IPS-NIHi11 (cell line): ENCODE data around the gene MYO7B.

Source experiments
- DNase-seq: peaks from one replicate; pipeline ENCODE4 v3.0.0; 2012; ENCODE audit warnings: mixed read lengths, low spot score

MYO7B gene

DNA sequence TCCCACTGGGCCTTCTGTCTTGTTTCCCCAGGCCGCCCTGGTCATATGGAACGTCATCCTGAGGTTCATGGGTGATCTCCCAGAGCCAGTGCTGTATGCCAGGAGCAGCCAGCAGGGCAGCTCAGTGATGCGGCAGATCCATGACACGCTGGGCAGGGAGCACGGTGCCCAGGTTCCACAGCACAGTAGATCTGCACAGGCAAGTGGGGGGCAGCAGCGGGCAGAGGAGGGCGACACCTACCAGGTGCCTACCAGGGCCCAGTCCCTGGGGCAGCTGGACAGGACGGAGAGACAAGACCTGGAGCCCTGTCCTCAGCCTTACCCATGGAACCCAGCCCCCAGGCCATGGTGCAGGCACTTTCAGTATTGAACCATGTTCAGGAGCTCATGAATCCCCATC, 74.3 kb downstream of the MYO7B start:
- no peak for DNase-seq

DNA sequence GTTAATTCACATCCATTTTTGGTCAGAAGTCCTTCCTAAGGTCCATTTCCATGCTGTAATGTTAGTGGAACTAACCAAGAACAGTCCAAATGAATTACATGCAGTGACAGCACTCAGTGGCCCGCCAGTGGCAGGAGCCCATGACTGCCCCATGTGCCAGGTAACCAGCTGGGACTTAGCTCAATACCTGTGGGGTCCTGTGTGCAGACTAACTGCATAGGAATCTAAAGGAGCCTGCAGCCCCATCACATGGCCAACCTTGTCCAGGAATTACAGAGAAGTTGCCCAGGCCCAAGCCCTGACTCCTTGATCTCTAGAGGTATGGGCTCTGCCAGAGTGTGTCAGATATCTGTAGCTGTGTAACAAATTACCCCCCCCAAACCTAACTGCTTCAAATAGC, 75.1 kb downstream of the MYO7B start:
- no peak for DNase-seq

DNA sequence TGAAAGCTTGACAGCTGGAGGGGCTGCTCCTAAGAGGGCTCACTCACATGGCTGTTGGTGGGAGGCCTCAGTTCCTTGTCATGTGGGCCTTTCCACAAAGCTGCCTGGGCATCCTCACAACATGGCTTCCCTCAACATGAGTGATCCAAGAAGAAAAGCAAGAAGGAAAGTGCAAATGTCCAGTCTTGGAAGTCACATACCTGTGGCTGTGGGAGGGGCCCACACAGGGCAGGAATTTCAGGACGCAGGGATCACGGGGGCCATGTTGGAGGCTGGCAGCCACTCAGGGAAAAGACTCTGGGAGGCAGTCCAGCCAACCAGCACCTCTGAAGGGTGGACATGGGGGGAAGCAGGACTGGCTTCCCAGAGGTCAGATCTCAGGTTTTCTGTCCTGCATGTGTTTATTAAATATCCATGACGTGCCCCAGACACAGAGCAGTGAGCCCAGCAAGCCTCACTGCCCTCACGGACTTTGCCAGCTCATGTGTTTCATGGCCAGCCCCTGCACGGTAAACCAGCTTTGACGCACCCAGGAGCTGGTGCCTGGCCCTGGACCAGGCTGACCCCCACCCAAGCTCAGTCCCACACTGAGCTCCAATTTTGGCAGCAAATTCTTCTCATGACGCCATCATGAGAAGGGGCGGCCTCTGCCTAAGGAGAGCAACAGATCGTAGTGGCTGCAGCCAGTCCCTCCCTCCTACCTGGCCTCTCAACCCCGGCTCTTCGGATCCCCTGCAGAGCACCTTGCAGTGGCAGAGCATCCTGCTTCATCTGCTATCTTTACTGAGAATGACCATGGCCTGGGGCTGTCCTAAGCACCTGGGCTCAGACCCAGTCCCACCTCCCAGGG, 75.8 kb downstream of the MYO7B start:
- DNase-seq: no peak

DNA sequence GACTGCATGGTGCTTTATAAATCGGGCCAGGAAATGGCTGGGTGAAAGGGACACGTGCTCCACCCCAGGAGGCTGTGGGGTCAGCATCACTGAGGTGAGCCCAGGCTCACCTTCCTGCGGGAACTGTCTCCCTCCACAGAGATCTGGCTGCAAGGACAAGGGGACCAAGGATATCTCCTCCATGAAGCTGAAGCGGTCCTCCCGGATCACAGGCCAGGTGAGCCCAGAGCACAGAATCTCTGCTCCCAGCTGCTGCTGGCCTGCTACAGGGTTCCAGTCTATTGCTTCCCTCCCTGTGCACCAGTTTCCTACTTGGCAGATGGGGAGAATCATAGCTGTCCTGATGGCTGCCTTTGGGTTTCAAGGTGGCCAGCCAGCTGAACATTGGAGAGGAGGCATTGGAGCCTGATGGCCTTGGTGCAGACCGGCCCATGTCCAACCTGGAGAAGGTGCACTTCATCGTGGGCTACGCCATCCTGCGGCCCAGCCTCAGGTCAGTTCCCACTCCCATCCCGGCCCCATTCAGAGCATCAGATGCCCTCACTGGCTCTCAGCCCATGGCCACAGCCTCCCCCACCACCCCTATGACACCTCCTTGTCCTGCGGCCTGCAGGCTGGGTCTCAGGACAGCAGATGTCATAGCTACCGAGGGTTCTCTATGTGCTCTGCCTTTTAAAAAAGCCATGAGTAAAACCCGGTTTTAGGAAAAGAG, 76.8 kb downstream of the MYO7B start:
- DNase-seq: no peak

DNA sequence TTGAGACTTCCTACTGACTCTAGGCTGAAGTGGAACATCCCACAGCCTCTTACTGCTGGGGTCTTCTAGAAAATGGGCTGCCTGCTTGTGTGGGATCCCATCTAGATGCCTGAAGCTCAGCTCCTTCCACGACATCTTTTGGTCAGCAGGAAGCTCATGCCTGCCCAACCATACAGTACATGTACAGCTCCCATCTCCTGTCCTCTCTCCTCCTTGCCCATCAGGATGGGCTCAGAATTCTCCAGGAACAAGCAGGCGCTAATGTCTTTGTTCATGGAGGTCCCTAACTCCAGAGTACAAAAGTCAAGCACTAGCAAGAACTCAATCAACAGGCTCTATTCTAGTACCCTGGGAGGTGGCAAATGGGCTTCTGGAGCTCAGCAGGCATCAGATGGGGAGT, 78.8 kb downstream of the MYO7B start:
- no peak for DNase-seq

DNA sequence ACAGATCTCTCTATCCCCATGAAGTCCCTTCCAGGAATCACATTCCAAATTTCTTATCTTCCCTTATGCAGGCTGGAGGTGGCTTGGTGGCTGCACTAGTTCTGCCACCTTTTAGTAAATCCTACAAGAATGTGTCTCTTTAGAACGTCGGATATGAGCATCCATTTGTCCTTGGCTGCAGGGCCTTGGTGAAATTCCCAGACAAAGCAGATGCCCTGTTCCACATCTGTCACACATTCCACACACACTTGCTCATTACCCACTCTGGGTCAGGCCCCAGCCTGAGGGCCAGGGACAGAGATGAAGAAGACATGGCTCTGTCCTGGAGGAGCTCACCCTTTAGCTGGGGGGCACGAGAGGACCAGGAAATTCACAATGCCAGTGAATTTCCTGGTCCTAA, 79.2 kb downstream of the MYO7B start:
- DNase-seq: no peak

DNA sequence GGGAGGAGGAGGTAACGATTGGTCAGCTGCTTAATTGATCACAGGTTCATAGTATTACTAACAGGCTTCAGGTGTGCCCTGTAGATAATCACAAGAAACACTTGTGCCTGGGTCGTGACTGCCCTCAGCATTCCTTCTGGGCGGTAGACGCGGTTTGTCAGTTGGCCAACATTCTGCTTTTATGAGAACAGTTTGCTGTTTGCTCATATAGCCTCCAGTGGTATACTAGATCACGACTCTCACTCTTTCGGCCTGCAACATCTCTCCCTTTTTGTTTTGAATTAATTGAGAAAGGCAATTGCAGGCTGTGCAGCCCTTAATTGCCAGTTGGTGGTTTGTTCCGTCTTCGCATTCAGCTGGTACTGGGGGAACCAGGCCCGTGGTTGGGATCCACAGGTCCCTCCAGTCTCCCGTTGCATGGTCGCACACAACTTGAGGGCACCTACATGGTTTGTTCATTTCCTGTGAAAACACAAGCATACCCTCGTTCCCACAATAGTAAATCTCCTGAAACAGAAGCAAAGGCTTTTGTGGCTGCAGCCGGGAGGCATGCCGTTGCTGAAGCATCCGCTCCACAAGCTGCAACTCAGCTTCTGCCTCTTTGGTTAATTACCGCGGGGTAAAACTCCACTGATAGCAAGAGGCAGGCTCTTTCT, 80.2 kb downstream of the MYO7B start:
- no peak for DNase-seq

DNA sequence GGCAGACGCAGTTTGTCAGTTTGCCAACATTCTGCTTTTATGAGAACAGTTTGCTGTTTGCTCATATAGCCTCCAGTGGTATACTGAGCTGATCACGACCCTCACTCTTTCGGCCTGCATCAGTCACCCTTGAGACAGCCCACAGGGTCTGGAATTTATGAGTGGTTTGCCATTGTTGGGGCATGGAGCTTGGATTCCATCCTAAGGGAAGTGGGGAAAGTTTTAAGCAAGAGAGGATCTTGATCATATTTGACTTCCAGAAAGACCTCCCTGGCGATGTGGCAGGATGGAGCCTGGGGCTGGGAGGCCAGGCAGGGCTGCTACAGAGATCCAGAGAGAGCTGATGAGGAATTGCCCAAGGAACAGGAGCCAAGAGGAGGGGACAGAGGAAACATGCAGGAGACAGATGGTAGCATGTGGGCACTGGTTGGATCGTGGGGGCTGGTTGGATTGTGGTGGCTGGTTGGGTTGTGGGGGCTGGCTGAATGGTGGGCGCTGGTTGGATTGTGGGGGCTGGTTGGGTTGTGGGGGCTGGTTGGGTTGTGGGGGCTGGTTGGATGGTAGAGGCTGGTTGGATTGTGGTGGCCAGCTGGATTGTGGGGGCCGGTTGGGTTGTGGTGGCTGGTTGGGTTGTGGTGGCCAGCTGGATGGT, 83.2 kb downstream of the MYO7B start:
- no peak for DNase-seq

DNA sequence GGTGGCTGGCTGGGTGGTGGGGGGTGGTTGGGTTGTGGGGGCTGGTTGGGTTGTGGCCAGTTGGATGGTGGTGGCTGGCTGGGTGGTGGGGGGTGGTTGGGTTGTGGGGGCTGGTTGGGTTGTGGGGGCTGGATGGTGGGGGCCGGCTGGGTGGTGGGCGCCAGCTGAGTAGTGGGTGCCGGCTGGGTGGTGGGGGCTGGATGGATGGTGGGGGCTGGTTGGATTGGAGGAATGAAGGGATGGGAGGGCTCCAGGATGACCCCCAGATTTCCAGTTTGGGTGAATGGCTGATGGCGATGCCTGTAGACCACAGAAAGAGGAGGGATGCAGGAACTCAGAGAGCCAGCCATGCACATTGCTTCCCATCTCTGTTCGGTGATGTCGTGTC, 83.7 kb downstream of the MYO7B start:
- no peak for DNase-seq

DNA sequence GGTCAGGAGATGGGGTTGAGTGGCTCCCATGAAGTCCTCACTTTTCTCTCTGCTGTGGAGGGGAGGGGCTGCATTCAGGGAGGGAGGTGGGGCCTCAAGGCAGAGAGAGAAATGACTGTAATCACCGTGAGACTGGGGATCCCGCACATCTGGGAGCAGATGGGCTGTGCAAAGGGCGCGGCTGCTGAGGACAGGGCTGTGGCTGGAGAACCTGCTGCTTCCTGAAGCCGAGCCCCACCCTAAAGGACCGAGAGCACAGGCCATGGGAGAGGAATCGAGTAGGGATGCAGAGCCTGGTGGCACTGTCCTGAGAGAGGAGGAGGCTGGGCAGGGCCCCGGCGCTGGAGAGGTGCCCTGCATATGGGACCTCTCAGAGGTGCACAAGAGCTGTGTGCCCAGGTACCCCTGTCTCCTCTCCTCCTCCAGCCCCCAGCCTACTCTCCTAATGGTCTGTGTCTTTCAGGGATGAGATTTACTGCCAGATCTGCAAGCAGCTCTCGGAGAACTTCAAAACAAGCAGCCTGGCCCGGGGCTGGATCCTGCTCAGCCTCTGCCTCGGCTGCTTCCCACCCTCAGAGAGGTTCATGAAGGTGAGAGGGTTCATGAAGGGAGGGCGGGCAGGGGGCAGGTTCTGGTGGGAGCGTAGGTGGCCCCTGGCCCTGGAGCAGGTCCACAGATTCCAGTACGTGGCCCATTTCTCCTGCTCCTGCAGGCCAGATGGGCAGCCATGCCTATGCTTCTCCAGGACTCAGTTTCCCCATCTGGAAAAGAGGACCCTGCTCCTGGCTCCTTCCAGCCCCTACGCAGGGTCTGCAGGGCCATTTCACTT, 84.6 kb downstream of the MYO7B start:
- DNase-seq: no peak

DNA sequence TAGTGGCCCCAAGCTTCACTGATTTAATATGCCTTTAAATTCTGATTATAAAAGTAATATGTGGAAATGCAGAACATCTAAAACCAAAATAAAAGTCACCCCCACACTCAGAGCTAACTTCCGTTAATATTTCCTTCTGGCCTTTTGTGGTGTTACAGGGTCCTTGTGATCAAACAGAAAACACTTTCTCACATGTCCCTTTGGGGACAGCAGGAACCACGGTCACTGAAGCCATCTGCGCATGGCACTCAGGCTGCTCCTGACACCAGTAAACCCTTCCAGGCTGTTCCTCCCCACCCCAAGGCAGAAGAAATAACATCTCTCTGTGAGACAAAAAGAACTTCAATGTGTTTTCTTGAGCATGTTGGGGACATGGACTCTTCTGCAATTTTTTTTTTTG, 85.4 kb downstream of the MYO7B start:
- no peak for DNase-seq

DNA sequence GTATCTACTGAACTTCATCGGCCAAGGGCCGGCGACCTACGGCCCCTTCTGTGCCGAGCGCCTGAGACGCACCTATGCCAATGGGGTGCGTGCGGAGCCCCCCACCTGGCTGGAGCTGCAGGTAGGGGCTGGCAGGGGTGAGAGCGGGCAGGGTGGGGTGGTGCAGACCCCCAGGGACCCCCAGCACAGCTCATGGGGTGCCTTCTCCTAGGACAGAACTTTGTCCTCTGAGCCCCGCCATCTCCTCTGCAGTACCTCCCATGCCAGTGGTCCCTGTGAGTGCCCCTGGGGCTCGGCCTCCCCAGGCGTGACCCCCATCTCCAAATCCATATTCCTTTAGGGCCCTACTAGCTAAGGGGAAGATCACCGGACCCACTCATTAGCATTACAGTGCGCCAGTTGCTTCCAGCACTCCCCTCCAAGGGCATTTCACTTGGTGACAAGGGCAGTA, 86.5 kb downstream of the MYO7B start:
- DNase-seq: no peak

DNA sequence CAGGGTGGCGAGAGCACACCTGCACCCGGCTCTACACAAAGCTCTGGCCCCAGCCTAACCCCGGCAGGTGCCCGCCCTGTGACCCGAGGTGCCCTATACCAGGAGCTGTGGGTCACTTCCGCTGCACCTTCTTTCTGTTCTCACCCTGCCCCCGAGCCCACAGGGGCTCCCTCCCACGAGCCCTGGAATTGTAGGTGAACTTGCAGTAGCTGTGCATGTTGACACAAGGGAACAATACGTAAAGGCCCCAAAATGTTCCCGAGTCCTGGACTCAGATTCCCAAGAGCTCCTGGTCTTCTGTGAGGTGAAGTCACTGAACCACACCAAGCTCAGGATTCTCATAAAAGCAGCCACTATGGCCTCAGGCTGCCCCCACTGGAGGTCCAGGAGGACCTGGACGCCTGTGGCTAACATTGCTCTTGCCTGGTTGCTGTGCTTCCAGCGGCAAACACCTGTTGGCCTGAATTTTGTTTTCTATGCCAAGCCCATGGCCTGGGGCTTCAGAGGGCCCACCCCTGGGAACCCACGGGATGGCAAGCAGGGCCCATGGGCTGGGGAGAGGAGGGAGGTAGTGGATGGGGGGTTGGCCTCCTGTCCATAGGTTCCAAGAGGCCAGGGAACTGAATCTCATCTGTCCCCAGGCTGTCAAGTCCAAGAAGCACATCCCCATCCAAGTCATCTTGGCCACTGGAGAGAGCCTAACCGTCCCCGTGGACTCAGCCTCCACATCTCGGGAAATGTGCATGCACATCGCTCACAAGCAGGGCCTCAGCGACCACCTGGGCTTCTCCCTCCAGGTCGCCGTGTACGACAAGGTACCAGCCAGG, 87.3 kb downstream of the MYO7B start:
- DNase-seq: no peak

DNA sequence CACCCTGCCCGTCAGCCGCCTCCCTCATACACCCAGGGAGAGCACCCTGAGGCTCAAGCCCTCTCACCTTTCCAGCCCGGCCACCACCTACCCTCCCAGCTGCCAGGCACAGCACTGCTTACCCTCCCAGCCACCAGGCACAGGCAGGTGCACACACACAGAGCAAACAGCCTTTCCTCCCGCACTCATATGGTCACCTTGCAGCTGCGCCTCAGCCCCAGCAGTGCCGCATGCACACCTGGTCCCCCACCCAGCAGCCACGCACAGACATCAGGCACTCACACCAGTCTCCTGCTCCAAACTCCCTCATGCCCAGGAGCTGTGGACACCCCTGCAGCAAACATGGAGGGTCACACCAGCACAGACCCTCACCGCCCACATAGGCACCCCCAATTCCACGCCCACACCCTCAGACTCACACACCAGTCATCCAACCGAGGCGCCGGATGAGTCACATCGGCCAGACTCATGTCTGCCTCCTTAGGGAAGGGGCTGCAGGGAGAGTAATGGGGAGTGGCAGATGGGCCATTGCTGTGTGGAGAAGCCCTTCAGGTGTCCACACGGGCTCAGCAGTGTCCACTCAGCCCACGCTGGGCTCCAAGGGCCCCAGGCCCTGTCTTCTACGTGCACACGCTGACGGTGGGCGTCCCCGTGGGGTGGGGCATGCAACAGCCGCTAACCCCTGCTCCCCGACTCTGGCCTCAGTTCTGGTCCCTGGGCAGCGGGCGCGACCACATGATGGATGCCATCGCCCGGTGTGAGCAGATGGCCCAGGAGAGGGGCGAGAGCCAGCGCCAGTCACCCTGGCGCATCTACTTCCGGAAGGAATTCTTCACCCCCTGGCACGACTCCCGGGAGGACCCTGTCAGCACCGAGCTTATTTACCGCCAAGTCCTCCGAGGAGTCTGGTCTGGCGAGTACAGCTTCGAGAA, 88.2 kb downstream of the MYO7B start:
- DNase-seq: no peak

DNA sequence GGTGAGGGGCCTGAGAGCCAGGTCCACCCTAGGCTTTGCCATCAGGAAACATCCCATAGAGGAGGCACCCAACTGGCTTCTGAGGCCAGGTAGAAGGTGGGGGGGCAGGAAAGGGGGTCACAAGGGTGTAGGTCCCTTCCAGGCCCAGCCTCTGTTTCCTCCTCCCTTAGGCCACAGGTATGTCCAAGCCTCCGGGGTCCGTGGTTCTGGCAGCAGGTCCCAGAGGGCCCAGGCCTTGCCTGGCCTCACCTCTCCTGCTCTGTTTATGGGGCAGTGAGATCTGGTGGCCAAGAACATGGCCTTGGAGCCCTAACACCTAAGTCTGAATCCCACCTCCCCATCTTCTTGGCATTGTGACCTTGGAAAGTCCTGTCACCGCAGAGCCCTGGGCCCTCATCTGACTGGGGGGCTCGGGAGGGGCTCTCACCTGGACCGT, 88.9 kb downstream of the MYO7B start:
- DNase-seq: no peak

DNA sequence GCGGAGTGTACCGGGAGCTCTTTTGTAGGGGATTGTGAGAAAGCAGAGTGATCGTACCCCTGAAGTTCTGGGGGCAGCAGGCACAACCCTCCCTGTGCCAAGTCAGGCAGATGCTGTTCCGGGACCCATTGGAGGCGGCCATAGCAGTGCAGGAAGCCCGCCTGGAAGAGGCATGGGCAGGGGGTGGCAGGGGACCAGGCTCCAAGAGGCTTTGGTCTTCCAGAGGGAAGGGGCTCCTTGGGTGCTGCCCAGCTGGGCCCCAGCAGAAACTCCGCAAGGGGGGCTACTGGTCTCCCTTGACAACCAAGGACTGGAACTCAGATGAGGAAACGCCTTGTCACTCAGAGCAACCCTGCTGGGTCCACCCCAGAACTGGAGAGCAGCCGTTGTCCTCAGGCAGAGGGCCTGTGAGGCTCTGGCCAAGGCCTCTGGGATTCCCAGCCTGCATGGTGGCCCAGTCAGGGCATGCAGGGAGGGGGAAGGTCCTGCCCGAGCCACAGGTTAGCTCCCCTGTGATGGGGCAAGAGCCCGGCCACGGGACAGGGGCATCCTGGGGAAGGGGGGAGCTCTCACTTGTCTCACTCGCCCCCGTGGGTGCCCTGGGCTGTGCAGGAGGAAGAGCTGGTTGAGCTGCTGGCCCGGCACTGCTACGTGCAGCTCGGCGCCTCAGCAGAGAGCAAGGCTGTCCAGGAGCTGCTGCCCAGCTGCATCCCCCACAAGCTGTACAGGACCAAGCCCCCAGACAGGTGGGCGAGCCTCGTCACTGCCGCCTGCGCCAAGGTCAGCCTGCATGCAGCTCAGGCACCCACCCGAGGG, 89.5 kb downstream of the MYO7B start:
- no peak for DNase-seq

DNA sequence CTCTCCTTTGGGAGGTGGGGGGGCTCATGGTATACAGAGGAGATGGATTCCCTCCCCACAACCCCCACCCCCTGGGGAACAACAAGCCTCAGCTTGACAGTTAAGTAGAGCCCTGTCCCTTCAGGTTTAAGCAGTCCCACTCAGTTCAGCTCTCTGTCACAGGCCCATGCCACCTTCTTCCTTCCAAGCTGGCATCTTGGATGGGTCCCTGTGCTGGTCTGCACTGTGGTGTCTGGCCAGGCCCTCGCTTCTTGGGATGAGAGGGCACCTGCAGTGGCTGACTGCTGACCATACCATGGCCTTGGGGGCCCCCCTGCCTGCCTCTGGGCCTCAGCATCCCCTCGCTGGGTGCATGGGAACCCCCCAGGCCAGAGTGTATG, 90.1 kb downstream of the MYO7B start:
- DNase-seq: no peak

DNA sequence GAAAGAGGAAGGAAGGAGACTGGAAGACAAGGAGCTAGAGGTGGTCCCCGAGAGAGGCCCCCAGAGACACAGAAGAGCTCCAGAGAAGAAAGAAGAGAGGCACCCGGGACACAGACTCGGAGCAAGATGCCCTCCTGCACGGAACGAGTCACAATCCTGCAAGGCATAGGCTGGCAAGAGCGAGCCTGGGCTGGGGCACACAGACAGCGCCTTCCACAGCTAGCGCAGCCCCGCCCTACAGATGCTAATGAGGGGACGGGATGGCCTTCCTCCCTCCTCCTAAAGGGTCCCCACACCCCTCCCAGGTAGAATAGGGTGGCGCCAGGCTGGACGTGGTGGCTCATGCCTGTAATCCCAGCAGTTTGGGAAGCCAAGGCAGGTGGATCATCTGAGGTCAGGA, 90.7 kb downstream of the MYO7B start:
- DNase-seq: no peak
